Measurements from ENCODE around the gene CTDP1.
"Not testable (repeated sequence)": the region's sequence is repeated elsewhere in the genome, so short reads cannot be mapped to it uniquely, and the experiment has no call there.

The CTDP1 gene

DNA sequence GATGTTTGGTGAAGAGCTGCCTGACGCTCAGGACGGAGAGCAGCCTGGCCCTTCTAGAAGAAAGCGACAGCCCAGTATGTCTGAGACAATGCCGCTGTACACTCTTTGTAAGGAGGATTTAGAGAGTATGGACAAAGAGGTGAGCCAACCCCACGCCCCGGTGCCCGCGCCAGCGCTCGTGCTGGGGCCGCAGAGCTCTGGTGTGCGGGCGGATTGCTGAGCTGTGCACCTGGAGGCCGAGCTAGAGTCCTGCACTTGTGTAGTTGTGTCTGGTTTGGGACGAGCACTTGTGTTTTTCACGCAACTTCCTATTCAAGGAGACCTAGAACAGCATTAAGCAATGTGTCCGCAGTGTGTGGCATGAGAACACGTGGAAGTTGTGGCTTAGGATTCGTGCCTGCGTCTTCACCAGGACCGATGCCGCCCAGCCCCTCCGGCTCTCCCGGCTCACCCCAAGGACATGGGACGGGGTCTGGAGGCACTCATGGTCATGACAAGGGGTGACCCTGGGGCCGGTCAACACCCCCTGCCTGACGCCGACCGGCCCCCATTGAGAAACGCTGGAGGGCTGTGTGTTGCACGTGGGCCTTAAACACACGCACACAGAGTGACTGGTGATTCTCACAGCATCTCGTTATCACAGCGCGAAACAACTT lies 49.5 kb downstream of the CTDP1 start:
- Histone ChIP-seq H3K4me3 (ENCODE audit: low read depth, low read length) (no peak overlapping the region), H3K4me1 (ENCODE audit: control insufficient read depth, insufficient read depth, low read length) (no peaks in the 10 kb centered on the region), H3K9me3 (ENCODE audit: control insufficient read depth, insufficient read depth, low read depth, low read length) (peaks cover 3% of the 10 kb centered on the region; the same call in 1 of the 2 replicates), H3K36me3 (ENCODE audit: control insufficient read depth, insufficient read depth, low read length) (peaks cover 75% of the 10 kb centered on the region), H3K27me3 (ENCODE audit: control insufficient read depth, insufficient read depth, low read length) (no peaks in the 10 kb centered on the region), H3K27ac (ENCODE audit: low read depth, low read length) (no peak overlapping the region), H3K9ac (ENCODE audit: low read length) (no peak overlapping the region)

DNA sequence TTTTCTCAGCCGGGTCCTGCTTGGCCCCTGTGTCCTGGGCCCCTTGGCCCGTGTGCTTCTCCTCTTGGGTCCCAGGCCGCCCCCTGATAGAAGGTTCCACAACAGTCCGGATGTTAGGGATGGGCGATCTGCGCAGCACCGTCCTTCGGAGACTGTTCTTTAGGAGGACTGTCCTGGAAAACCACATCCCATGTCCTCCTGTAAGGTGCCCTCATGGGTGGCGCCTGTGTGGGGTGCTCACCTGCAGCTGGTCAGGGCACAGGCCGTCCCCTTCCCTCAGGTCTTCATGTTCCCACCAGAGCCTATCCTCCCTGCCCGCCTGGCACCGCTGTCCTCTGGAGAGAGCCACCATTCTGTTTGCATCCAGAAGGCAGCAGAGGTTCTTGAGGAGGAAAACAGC lies 50.0 kb downstream of the CTDP1 start:
- H3K36me3 ChIP-seq (ENCODE audit: control insufficient read depth, insufficient read depth, low read length) = peaks cover 76% of the 10 kb centered on the region

DNA sequence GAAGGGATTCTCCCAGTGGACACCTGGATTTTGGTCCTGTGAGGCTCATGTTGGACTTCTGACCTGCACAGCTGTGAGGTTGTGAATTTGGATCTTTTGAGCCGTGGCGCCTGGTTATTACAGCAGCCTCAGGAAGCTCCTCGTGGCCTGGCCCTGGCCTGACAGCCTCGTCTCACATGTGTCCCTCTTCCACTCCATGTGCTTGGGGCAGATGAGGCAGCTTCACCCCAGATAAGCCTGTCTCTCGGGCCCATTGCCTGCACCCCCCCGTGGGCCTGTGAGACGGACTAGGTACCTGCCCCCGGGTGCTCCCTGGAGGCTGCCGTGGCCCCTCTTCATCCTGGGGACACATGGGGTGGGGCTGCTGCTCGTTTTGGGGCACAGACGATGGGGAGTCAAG lies 51.2 kb downstream of the CTDP1 start:
- H3K27me3 ChIP-seq (ENCODE audit: control insufficient read depth, insufficient read depth, low read length) = no peaks in the 10 kb centered on the region
- H3K9me3 ChIP-seq (ENCODE audit: control insufficient read depth, insufficient read depth, low read depth, low read length) = peaks cover 3% of the 10 kb centered on the region; the same call in 1 of the 2 replicates
- no peak overlapping the region for H3K27ac ChIP-seq (ENCODE audit: low read depth, low read length)
- peaks cover 83% of the 10 kb centered on the region for H3K36me3 ChIP-seq (ENCODE audit: control insufficient read depth, insufficient read depth, low read length)
- no peaks in the 10 kb centered on the region for H3K4me1 ChIP-seq (ENCODE audit: control insufficient read depth, insufficient read depth, low read length)
- H3K9ac ChIP-seq (ENCODE audit: low read length) = no peak overlapping the region
- no peak overlapping the region for H3K4me3 ChIP-seq (ENCODE audit: low read depth, low read length)

More for the DNA sequence above, 50.0 kb downstream of the CTDP1 start:
- no peak overlapping the region for H3K9ac ChIP-seq (ENCODE audit: low read length)
- no peak overlapping the region for H3K4me3 ChIP-seq (ENCODE audit: low read depth, low read length)
- H3K4me1 ChIP-seq (ENCODE audit: control insufficient read depth, insufficient read depth, low read length) = no peaks in the 10 kb centered on the region
- no peaks in the 10 kb centered on the region for H3K27me3 ChIP-seq (ENCODE audit: control insufficient read depth, insufficient read depth, low read length)
- H3K9me3 ChIP-seq (ENCODE audit: control insufficient read depth, insufficient read depth, low read depth, low read length) = peaks cover 3% of the 10 kb centered on the region; the same call in 1 of the 2 replicates
- H3K27ac ChIP-seq (ENCODE audit: low read depth, low read length) = no peak overlapping the region

DNA sequence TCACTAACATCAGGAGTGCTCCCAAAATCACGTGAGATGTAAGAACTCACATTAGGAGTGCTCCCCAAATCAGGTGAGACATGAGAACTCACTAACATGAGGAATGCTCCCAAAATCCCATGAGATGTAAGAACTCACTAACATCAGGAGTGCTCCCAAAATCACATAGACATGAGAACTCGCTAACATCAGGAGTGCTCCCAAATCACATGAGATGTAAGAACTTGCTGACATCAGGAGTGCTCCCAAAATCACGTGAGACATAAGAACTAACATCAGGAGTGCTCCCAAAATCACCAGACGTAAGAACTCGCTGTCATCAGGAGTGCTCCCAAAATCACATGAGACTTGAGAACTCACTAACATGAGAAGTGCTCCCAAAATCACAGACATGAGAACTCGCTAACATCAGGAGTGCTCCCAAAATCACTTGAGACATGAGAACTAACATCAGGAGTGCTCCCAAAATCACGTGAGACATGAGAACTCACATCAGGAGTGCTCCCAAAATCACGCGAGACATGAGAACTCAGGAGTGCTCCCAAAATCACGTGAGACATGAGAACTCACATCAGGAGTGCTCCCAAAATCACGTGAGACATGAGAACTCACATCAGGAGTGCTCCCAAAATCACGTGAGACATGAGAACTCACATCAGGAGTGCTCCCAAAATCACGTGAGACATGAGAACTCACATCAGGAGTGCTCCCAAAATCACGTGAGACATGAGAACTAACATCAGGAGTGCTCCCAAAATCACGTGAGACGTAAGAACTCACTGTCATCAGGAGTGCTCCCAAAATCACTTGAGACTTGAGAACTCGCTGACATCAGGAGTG lies 52.5 kb downstream of the CTDP1 start:
- H3K9me3 ChIP-seq (ENCODE audit: control insufficient read depth, insufficient read depth, low read depth, low read length); H3K27me3 ChIP-seq (ENCODE audit: control insufficient read depth, insufficient read depth, low read length); H3K4me3 ChIP-seq (ENCODE audit: low read depth, low read length); H3K27ac ChIP-seq (ENCODE audit: low read depth, low read length); H3K4me1 ChIP-seq (ENCODE audit: control insufficient read depth, insufficient read depth, low read length); H3K9ac ChIP-seq (ENCODE audit: low read length): not testable (repeated sequence)
- peaks cover 95% of the 10 kb centered on the region for H3K36me3 ChIP-seq (ENCODE audit: control insufficient read depth, insufficient read depth, low read length)

DNA sequence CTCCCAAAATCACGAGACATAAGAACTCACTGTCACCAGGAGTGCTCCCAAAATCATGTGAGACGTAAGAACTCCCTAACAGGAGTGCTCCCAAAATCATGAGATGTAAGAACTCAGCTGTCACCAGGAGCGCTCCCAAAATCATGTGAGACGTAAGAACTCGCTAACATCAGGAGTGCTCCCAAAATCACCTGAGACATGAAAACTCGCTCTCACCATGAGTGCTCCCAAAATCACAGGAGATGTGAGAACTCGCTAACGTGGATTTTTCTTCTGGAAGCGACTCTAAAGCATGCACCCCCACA lies 53.1 kb downstream of the CTDP1 start:
- peaks cover 3% of the 10 kb centered on the region; the same call in 1 of the 2 replicates for H3K9me3 ChIP-seq (ENCODE audit: control insufficient read depth, insufficient read depth, low read depth, low read length)
- H3K9ac ChIP-seq (ENCODE audit: low read length) = no peak overlapping the region
- no peaks in the 10 kb centered on the region for H3K27me3 ChIP-seq (ENCODE audit: control insufficient read depth, insufficient read depth, low read length)
- no peaks in the 10 kb centered on the region for H3K4me1 ChIP-seq (ENCODE audit: control insufficient read depth, insufficient read depth, low read length)
- no peak overlapping the region for H3K4me3 ChIP-seq (ENCODE audit: low read depth, low read length)
- no peak overlapping the region for H3K27ac ChIP-seq (ENCODE audit: low read depth, low read length)
- peaks cover 95% of the 10 kb centered on the region for H3K36me3 ChIP-seq (ENCODE audit: control insufficient read depth, insufficient read depth, low read length)

DNA sequence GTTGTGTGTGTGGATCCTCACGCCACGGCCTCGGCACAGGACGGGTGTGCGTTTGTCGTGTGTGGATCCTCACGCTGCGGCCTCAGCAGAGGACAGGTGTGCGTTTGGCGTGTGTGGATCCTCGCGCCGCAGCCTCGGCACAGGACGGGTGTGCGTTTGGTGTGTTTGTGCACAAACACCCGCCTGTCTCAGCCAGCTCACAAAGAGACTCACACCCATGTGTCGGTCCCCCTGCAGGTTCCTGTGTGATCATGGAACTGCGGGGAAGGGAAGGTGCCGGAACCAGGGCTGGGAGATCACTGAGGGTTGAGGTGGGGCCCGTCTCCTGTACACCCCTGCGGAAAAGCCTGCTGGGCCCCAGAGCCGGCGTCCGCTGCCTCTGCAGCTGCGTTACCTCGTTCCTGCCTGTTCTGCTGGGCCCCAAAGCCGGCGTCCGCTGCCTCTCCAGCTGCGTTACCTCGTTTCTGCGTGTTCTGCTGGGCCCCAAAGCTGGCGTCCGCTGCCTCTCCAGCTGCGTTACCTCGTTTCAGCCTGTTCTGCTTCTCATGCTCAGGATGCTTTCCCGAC lies 53.6 kb downstream of the CTDP1 start:
- H3K9ac ChIP-seq (ENCODE audit: low read length) = no peak overlapping the region
- no peak overlapping the region for H3K27ac ChIP-seq (ENCODE audit: low read depth, low read length)
- peaks cover 3% of the 10 kb centered on the region; the same call in 1 of the 2 replicates for H3K9me3 ChIP-seq (ENCODE audit: control insufficient read depth, insufficient read depth, low read depth, low read length)
- no peak overlapping the region for H3K4me3 ChIP-seq (ENCODE audit: low read depth, low read length)
- H3K27me3 ChIP-seq (ENCODE audit: control insufficient read depth, insufficient read depth, low read length) = no peaks in the 10 kb centered on the region
- H3K4me1 ChIP-seq (ENCODE audit: control insufficient read depth, insufficient read depth, low read length) = no peaks in the 10 kb centered on the region
- peaks cover 97% of the 10 kb centered on the region for H3K36me3 ChIP-seq (ENCODE audit: control insufficient read depth, insufficient read depth, low read length)

DNA sequence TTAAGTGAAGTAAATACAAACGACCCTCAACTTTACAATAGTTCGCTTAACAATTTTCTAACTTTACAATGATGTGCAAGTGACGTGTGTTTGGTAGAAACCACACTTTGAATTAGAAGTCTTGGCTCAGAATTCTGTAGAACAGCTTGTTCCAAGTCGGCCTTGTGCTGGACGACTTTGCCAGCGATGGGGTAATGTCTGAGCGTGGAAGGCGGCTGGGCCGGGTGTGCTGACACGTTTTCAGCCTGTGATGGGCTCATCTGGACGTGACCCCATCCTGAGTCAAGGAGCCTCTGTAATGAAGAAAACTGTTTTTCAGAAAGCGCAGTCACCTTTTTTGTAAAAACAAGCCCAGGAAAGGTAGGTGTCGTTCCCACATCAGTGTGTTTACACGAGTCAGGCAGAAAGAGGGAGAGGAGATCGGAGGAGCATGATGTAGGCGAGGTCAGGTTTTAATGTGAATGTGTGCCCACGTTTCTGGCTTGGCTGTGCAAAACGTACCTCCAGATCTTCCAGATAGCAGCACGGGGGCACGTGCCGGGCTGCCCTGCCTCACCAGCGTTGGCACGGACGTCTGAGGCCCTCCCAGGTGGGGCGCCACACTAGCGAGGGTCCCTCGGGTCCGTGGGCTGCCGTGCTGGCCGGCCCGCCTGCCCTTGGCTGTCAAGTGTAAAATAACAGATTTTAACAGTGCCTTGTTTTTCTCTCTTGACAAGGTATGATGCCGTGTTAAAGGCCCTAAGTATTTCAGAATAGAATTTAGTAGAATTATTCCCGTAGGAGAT lies 54.6 kb downstream of the CTDP1 start:
- Histone ChIP-seq H3K9me3 (ENCODE audit: control insufficient read depth, insufficient read depth, low read depth, low read length) (peaks cover 3% of the 10 kb centered on the region; the same call in 1 of the 2 replicates), H3K9ac (ENCODE audit: low read length) (no peak overlapping the region), H3K36me3 (ENCODE audit: control insufficient read depth, insufficient read depth, low read length) (peaks cover 96% of the 10 kb centered on the region), H3K4me1 (ENCODE audit: control insufficient read depth, insufficient read depth, low read length) (no peaks in the 10 kb centered on the region), H3K4me3 (ENCODE audit: low read depth, low read length) (no peak overlapping the region), H3K27me3 (ENCODE audit: control insufficient read depth, insufficient read depth, low read length) (no peaks in the 10 kb centered on the region), H3K27ac (ENCODE audit: low read depth, low read length) (no peak overlapping the region)

DNA sequence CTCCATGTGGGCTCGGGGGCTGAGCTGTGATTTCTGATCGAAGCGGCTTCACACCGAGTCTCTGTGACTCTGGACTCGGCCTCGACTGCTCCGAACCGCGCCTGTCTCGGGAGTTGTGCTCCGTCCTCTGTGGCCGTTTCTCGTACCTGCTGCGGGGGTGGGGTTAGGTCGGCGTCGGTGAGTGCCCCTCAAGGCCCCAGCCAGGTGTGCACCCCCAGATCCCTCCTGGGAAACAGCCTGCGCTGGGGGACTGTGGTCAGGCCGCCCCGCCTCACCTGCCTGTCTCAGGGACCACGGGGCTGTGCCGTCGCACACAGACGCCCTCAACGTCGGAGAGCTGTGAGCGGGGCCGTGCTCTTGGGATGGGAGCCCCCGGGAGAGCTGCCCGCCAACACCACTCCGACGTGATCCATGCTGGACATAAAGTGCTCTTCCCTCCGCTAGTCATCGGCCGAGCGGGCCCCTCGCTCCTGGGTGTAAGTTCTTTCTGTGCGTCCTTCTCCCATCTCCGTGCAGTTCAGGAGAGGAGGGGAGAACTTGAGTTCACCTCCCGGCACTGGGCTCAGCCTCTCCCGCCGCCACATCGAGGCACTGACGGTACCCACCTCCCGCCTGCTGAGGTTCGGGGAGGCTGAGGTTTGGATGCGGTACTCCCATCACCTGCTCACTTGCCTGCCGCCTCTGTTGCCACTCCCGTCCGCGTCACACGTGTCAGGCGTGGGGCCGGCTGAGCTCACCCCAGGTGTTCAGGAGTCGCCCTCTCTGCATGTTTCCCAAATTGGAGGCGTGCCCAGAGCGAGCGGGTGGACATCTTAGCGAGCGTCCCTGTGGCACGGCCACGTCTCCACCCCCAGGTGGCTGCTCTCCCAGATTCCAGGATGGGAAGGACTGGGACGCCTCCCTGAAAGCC lies 55.7 kb downstream of the CTDP1 start:
- Histone ChIP-seq H3K9ac (ENCODE audit: low read length) (no peak overlapping the region), H3K36me3 (ENCODE audit: control insufficient read depth, insufficient read depth, low read length) (peaks cover 85% of the 10 kb centered on the region), H3K4me1 (ENCODE audit: control insufficient read depth, insufficient read depth, low read length) (no peaks in the 10 kb centered on the region), H3K4me3 (ENCODE audit: low read depth, low read length) (no peak overlapping the region), H3K9me3 (ENCODE audit: control insufficient read depth, insufficient read depth, low read depth, low read length) (peaks cover 3% of the 10 kb centered on the region; the same call in 1 of the 2 replicates), H3K27ac (ENCODE audit: low read depth, low read length) (no peak overlapping the region), H3K27me3 (ENCODE audit: control insufficient read depth, insufficient read depth, low read length) (no peaks in the 10 kb centered on the region)

DNA sequence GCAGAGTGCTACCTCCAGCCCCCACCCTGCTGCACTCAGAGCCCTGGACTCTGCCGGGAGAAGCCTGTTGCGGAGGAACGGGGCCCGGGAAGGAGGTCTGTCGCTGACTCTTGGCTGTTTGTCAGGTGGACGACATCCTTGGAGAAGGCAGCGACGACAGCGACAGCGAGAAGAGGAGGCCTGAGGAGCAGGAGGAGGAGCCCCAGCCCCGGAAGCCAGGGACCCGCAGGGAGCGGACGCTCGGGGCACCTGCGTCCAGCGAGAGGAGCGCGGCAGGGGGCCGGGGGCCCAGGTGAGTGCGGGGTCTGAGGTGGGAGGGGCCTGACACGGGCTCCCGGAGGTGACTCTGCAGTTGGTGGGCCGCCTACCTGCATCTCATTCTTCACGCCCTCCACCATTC lies 56.6 kb downstream of the CTDP1 start:
- H3K27me3 ChIP-seq (ENCODE audit: control insufficient read depth, insufficient read depth, low read length) = no peaks in the 10 kb centered on the region
- peaks cover 2% of the 10 kb centered on the region; the same call in 1 of the 2 replicates for H3K9me3 ChIP-seq (ENCODE audit: control insufficient read depth, insufficient read depth, low read depth, low read length)
- H3K9ac ChIP-seq (ENCODE audit: low read length) = no peak overlapping the region
- H3K27ac ChIP-seq (ENCODE audit: low read depth, low read length) = no peak overlapping the region
- no peak overlapping the region for H3K4me3 ChIP-seq (ENCODE audit: low read depth, low read length)
- H3K4me1 ChIP-seq (ENCODE audit: control insufficient read depth, insufficient read depth, low read length) = no peaks in the 10 kb centered on the region
- peaks cover 85% of the 10 kb centered on the region for H3K36me3 ChIP-seq (ENCODE audit: control insufficient read depth, insufficient read depth, low read length)

DNA sequence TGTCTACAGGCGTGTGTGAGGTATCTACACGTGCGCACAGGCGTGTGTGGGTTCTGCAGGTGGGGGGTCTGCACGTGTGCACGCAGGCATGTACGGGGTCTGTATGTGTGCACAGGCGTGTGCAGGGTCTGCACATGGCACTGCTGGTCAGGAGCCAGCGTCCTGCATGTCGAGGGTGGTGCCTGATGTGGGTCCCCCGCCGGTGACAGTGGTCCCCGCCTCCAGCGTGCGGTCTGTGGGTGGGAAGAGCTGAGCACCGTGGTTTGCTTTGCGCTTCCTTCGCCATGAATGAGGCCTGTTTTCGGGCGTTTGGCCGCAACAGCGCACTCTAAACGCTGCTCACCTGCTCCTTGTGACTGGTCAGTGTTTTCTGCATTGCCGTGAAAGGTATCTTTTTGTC lies 57.2 kb downstream of the CTDP1 start:
- H3K27me3 ChIP-seq (ENCODE audit: control insufficient read depth, insufficient read depth, low read length) = no peaks in the 10 kb centered on the region

More for the DNA sequence above, 57.2 kb downstream of the CTDP1 start:
- H3K4me1 ChIP-seq (ENCODE audit: control insufficient read depth, insufficient read depth, low read length) = no peaks in the 10 kb centered on the region
- no peaks in the 10 kb centered on the region; the same call in 1 of the 2 replicates for H3K9me3 ChIP-seq (ENCODE audit: control insufficient read depth, insufficient read depth, low read depth, low read length)
- peaks cover 83% of the 10 kb centered on the region for H3K36me3 ChIP-seq (ENCODE audit: control insufficient read depth, insufficient read depth, low read length)
- no peak overlapping the region for H3K4me3 ChIP-seq (ENCODE audit: low read depth, low read length)
- no peak overlapping the region for H3K27ac ChIP-seq (ENCODE audit: low read depth, low read length)
- H3K9ac ChIP-seq (ENCODE audit: low read length) = no peak overlapping the region

Measured in HUES6 (cell line).